Mammary epithelial cell (primary cell): ENCODE measurements around the gene DDX4.

Source experiments
- CTCF ChIP-seq, 2 donors: IDR thresholded peaks in 1 of 2; conservative IDR thresholded peaks in 1 of 2; 2 replicates each; pipeline ENCODE4 v1.5.1; 2011 to 2012; ENCODE audit warnings: inconsistent platforms in 2 of 2, low read length in 2 of 2, mild to moderate bottlenecking in 2 of 2, control low read depth in 1 of 2, low read depth in 1 of 2; ENCODE audit not compliant: insufficient read depth in 1 of 2; ENCODE audit errors: extremely low read depth in 1 of 2
- EZH2 ChIP-seq: IDR thresholded peaks from 2 replicates; pipeline ENCODE4 v1.6.1; 2012; ENCODE audit warnings: low read length, inconsistent platforms, borderline replicate concordance

DNA sequence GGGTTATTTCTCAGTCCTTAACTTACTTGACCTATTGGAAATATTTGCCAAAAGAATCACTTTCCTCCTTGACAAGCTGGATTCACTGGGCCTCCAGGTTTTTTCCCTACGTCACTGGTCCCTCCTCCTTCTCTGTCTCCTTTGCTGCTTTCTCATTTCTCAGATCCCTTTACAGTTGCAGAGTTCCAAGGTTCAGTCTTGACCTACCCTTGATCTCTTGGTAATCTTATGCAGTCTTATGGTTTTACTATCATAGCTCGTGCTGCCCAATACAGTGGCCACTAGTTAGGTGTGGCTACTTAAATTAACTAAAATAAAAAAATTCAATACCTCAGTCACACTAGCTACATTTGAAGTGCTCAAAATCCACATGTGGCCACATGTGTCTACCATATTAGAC, 37.1 kb upstream of the DDX4 start:
- TF ChIP-seq CTCF (conservative IDR thresholded peaks at IDR 0.05 in 1 of 2, IDR thresholded peaks at IDR 0.05 in 1 of 2; ENCODE audit: extremely low read depth in 1 of 2, insufficient read depth in 1 of 2, low read depth in 1 of 2, low read length in 2 of 2) (no peak), EZH2 (no peak)
